SH-SY5Y (cell line): ENCODE data around the gene CCNL2.

Source experiments
- GATA2 ChIP-seq: IDR thresholded peaks from 2 replicates; pipeline ENCODE4 v1.6.1; 2011; ENCODE audit warnings: mild to moderate bottlenecking, low read depth, low read length
- GATA3 ChIP-seq: IDR thresholded peaks from 2 replicates; pipeline ENCODE4 v1.6.1; 2011; ENCODE audit warnings: low read depth, mild to moderate bottlenecking, low read length, moderate library complexity

DNA sequence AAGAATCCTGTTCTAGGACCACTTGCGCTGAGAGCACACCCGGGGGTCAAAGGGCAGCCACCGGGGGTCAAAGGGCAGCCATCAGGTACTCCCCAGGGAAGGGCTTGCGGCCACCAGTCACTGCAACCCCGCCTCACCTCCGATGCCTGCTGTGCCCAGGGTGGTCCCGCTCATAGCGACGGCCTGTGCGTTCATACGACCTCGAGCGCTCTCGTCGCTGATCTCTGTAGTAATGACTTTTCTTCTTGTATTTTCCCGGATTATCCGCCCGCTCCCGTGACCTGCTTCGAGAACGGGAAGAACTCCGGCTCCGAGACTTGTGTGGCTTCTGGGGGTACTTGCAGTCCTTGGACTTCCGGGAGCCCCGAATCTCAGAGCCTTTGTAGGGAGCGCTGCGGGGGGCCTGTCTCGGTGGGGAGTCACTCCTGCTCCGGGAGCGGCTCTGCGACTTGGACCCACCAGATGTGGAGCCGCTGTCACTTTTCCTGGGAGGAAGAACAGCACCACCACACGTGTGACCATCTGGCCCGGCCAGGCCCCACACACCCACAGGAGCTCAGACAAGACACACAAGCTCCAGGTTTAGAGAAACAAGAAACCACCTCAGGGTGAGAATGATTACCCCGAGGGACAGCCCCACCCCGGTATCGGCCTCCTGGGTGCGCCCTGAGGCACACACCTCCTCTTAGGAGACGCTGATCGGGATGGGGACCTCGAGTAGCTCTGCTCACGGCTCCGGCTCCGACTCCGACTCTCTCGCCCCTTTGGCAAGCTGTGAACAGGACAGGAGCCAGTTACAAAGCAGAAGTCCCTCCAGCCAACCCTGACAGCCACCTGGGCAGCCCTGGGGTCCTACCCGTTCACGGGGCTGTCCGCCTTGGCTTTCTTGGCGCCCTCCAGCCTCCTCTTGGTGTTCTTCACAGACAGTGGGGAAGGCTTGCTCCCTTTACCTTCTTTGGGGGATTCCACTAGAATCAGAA lies 11.7 kb downstream of the CCNL2 start:
- no peak for TF ChIP-seq GATA3
- no peak for TF ChIP-seq GATA2
